GM18868 (cell line): ENCODE measurements around the gene NIM1K.
"Not testable (repeated sequence)": the region's sequence is repeated elsewhere in the genome, so short reads cannot be mapped to it uniquely, and the experiment has no call there.

Source experiments
- ATAC-seq: cut with Tn5 transposase; IDR thresholded peaks from one replicate; pipeline ENCODE4 v1.9.1; 2021; ENCODE audit warnings: mild to moderate bottlenecking, moderate library complexity; ENCODE audit not compliant: unreplicated experiment

The NIM1K gene

GRCh38 chr5:43312699-43313034, 120.6 kb downstream of the NIM1K start:
- peak; percentile 4 for ATAC-seq

- peak; percentile 94 for ATAC-seq
Measured at GRCh38 chr5:43313035-43313853, 121.2 kb downstream of the NIM1K start, which contains the start of gene HMGCS1. Gene HMGCS1 (minus strand): TSS chr5:43313412. CDS start chr5:43298965, 14,447 bp downstream.

GRCh38 chr5:43313854-43314457, 121.9 kb downstream of the NIM1K start:
- no peak for ATAC-seq

DNA sequence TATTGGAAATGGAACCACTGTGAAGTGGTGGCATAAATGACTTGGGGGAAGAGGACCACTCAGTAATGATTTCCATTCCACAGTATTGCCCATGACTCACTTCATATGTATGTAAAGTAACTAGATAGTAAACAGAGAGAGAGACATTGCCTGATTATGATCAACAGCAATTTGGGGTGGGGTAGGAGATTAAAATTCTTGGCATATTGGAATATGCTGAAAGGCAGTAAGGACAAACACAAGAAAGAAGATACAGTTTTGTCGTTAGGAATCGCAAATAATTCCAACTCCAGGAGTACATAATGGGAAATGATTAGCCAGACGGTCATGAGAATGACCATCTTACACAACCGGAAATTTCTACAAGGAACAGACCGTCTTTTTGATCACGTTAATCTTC, 122.7 kb downstream of the NIM1K start:
- ATAC-seq: no peak

DNA sequence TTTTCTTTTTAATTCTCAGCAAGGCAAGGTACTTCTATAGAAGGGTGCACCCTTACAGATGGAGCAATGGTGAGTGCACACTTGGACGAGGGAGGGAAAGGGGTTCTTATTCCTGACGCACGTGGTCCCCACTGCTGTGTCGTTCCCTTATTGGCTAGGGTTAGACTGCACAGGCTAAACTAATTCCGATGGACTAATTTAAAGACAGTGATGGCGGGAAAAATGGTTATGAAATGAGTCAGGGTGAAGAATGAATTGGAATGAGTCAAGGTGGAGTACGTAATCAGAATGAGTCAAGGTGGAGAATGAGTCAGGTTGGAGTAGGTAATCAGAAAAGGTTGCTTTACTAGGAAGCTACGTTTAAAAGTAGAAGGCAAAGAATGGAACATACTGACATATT, 123.2 kb downstream of the NIM1K start:
- no peak for ATAC-seq

- ATAC-seq: no peak
Measured at GRCh38 chr5:43315682-43316081, 123.7 kb downstream of the NIM1K start.

DNA sequence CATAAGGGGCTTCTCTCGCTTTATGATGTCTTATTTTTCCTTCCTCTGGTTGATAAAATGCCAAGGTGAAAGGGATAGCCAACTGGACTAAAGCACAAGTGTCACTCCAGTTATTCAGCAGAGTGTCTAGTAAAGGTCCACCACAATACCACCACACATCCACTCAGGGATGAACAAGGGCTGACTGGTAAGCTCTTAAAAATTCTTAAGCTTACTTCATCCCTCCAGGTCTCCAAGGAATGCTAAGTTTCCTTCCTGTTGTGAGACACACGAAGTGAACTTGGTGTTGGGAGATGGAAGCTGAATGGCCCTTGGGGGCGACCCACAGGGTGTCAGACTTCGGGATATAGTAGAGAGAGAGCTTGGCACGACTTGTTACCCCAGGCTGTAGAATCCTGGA, 124.4 kb downstream of the NIM1K start:
- ATAC-seq: no peak

DNA sequence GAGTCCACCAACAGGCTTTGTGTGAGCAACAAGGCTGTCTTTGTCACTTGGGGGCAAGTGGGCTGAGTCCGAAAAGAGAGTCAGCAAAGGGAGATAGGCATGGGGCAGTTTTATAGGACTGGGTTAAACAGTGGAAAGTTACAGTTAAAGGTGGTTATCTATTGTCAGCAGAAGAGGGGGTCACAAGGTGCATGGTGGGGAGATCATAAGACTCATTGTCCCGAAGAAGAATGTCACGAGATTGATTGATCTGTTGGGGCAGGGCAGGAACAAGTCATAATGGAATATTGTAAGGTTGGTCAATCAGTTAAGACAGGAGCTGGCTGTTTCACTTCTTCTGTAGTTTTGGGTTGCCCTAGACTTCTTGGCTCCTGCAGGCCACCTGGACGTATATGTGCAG, 128.8 kb downstream of the NIM1K start:
- no peak for ATAC-seq

DNA sequence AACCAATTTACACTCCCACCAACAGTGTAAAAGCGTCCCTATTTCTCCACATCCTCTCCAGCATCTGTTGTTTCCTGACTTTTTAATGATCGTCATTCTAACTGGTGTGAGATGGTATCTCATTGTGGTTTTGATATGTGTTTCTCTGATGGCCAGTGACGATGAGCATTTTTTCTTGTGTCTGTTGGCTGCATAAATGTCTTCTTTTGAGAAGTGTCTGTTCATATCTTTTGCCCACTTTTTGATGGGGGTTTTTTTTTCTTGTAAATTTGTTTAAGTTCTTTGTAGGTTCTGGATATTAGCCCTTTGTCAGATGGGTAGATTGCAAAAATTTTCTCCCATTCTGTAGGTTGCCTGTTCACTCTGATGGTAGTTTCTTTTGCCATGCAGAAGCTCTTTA, 131.5 kb downstream of the NIM1K start:
- not testable (repeated sequence) for ATAC-seq

GRCh38 chr5:43325624-43326023, 133.6 kb downstream of the NIM1K start:
- ATAC-seq: not testable (repeated sequence)
